ENCODE measurements around the gene CERS6.

Gene CERS6

GRCh38 chr2:168562971-168563370 is 106.9 kb downstream of the CERS6 start:
- no peak overlapping the region for H3K4me3 Mint-ChIP-seq
- H3K36me3 Mint-ChIP-seq (ENCODE audit: low read depth) = peaks cover 74% of the 10 kb centered on the region
- H3K27me3 Mint-ChIP-seq = no peaks in the 10 kb centered on the region
- H3K4me1 Mint-ChIP-seq (ENCODE audit: low read depth) = peaks cover 43% of the 10 kb centered on the region
- H3K9me3 Mint-ChIP-seq = peaks cover 8% of the 10 kb centered on the region
- no peak overlapping the region for H3K27ac Mint-ChIP-seq

GRCh38 chr2:168564641-168565040 is 108.6 kb downstream of the CERS6 start:
- H3K27me3 Mint-ChIP-seq = no peaks in the 10 kb centered on the region
- peaks cover 8% of the 10 kb centered on the region for H3K9me3 Mint-ChIP-seq
- no peak overlapping the region for H3K4me3 Mint-ChIP-seq
- H3K4me1 Mint-ChIP-seq (ENCODE audit: low read depth) = peaks cover 40% of the 10 kb centered on the region
- H3K27ac Mint-ChIP-seq = peak overlapping the region; percentile 83
- H3K36me3 Mint-ChIP-seq (ENCODE audit: low read depth) = peaks cover 63% of the 10 kb centered on the region

GRCh38 chr2:168565112-168565511 is 109.0 kb downstream of the CERS6 start:
- Mint-ChIP-seq H3K27me3 (no peaks in the 10 kb centered on the region), H3K36me3 (ENCODE audit: low read depth) (peaks cover 63% of the 10 kb centered on the region), H3K27ac (no peak overlapping the region)

GRCh38 chr2:168565512-168565911 is 109.4 kb downstream of the CERS6 start:
- no peaks in the 10 kb centered on the region for H3K27me3 Mint-ChIP-seq
- H3K27ac Mint-ChIP-seq = peak overlapping the region; percentile 12
- H3K36me3 Mint-ChIP-seq (ENCODE audit: low read depth) = peaks cover 59% of the 10 kb centered on the region
- peaks cover 48% of the 10 kb centered on the region for H3K4me1 Mint-ChIP-seq (ENCODE audit: low read depth)
- no peak overlapping the region for H3K4me3 Mint-ChIP-seq
- no peaks in the 10 kb centered on the region for H3K9me3 Mint-ChIP-seq

More at GRCh38 chr2:168565112-168565511, 109.0 kb downstream of the CERS6 start:
- peaks cover 3% of the 10 kb centered on the region for H3K9me3 Mint-ChIP-seq
- peaks cover 44% of the 10 kb centered on the region for H3K4me1 Mint-ChIP-seq (ENCODE audit: low read depth)
- no peak overlapping the region for H3K4me3 Mint-ChIP-seq

GRCh38 chr2:168566974-168567665 is 111.0 kb downstream of the CERS6 start:
- peaks cover 43% of the 10 kb centered on the region for H3K36me3 Mint-ChIP-seq (ENCODE audit: low read depth)
- H3K9me3 Mint-ChIP-seq = no peaks in the 10 kb centered on the region
- no peaks in the 10 kb centered on the region for H3K27me3 Mint-ChIP-seq
- no peak overlapping the region for H3K27ac Mint-ChIP-seq
- H3K4me3 Mint-ChIP-seq = no peak overlapping the region
- H3K4me1 Mint-ChIP-seq (ENCODE audit: low read depth) = peaks cover 55% of the 10 kb centered on the region

- H3K27ac Mint-ChIP-seq = no peak overlapping the region
- H3K4me3 Mint-ChIP-seq = no peak overlapping the region
- peaks cover 39% of the 10 kb centered on the region for H3K36me3 Mint-ChIP-seq (ENCODE audit: low read depth)
- H3K9me3 Mint-ChIP-seq = no peaks in the 10 kb centered on the region
- H3K4me1 Mint-ChIP-seq (ENCODE audit: low read depth) = peaks cover 58% of the 10 kb centered on the region
- no peaks in the 10 kb centered on the region for H3K27me3 Mint-ChIP-seq
Measured at GRCh38 chr2:168567836-168568235, 111.8 kb downstream of the CERS6 start.

GRCh38 chr2:168568476-168569267 is 112.6 kb downstream of the CERS6 start:
- Mint-ChIP-seq H3K4me3 (no peak overlapping the region), H3K4me1 (ENCODE audit: low read depth) (peaks cover 58% of the 10 kb centered on the region), H3K9me3 (no peaks in the 10 kb centered on the region), H3K27ac (no peak overlapping the region), H3K27me3 (no peaks in the 10 kb centered on the region), H3K36me3 (ENCODE audit: low read depth) (peaks cover 38% of the 10 kb centered on the region)

- peaks cover 41% of the 10 kb centered on the region for H3K4me1 Mint-ChIP-seq (ENCODE audit: low read depth)
- H3K27ac Mint-ChIP-seq = peak overlapping the region; percentile 65
Measured at GRCh38 chr2:168571061-168571460, 115.0 kb downstream of the CERS6 start.

GRCh38 chr2:168573128-168573903 is 117.2 kb downstream of the CERS6 start:
- peaks cover 18% of the 10 kb centered on the region for H3K36me3 Mint-ChIP-seq (ENCODE audit: low read depth)
- no peaks in the 10 kb centered on the region for H3K27me3 Mint-ChIP-seq
- no peaks in the 10 kb centered on the region for H3K9me3 Mint-ChIP-seq
- no peak overlapping the region for H3K27ac Mint-ChIP-seq
- peaks cover 29% of the 10 kb centered on the region for H3K4me1 Mint-ChIP-seq (ENCODE audit: low read depth)
- no peak overlapping the region for H3K4me3 Mint-ChIP-seq

More at GRCh38 chr2:168571061-168571460, 115.0 kb downstream of the CERS6 start:
- no peaks in the 10 kb centered on the region for H3K27me3 Mint-ChIP-seq
- H3K36me3 Mint-ChIP-seq (ENCODE audit: low read depth) = peaks cover 27% of the 10 kb centered on the region
- H3K9me3 Mint-ChIP-seq = no peaks in the 10 kb centered on the region
- H3K4me3 Mint-ChIP-seq = no peak overlapping the region

- Mint-ChIP-seq H3K4me1 (ENCODE audit: low read depth) (peaks cover 29% of the 10 kb centered on the region), H3K27ac (peak overlapping the region; percentile 9), H3K9me3 (no peaks in the 10 kb centered on the region), H3K4me3 (no peak overlapping the region), H3K27me3 (no peaks in the 10 kb centered on the region), H3K36me3 (ENCODE audit: low read depth) (peaks cover 20% of the 10 kb centered on the region)
Measured at GRCh38 chr2:168574856-168575630, 119.0 kb downstream of the CERS6 start.

GRCh38 chr2:168577885-168578284 is 121.8 kb downstream of the CERS6 start:
- no peaks in the 10 kb centered on the region for H3K9me3 Mint-ChIP-seq
- peaks cover 21% of the 10 kb centered on the region for H3K36me3 Mint-ChIP-seq (ENCODE audit: low read depth)
- H3K4me1 Mint-ChIP-seq (ENCODE audit: low read depth) = peaks cover 41% of the 10 kb centered on the region
- H3K27me3 Mint-ChIP-seq = no peaks in the 10 kb centered on the region
- no peak overlapping the region for H3K27ac Mint-ChIP-seq
- H3K4me3 Mint-ChIP-seq = no peak overlapping the region

- Mint-ChIP-seq H3K36me3 (ENCODE audit: low read depth) (peaks cover 25% of the 10 kb centered on the region), H3K4me3 (peak overlapping the region; percentile 2), H3K27ac (peak overlapping the region; percentile 72), H3K27me3 (no peaks in the 10 kb centered on the region), H3K9me3 (no peaks in the 10 kb centered on the region), H3K4me1 (ENCODE audit: low read depth) (peaks cover 57% of the 10 kb centered on the region)
Measured at GRCh38 chr2:168583064-168583709, 127.1 kb downstream of the CERS6 start.

GRCh38 chr2:168583710-168584521 is 127.8 kb downstream of the CERS6 start:
- Mint-ChIP-seq H3K27ac (peak overlapping the region; percentile 72), H3K4me1 (ENCODE audit: low read depth) (peaks cover 58% of the 10 kb centered on the region), H3K36me3 (ENCODE audit: low read depth) (peaks cover 25% of the 10 kb centered on the region), H3K4me3 (no peak overlapping the region), H3K9me3 (no peaks in the 10 kb centered on the region), H3K27me3 (no peaks in the 10 kb centered on the region)
